Caki2 (cell line): Measurements from ENCODE around the gene PIM3. TPM values are rescaled to one million over a fixed set of nuclear protein-coding genes. Genes with fewer than 3 reads are reported as not detected.

Experiments
- DNase-seq: peaks from one replicate; pipeline ENCODE4 v3.0.0-alpha.2; 2015; ENCODE audit warnings: low read depth
- in situ Hi-C: cut with HindIII; loops from 2 replicates; pipeline ENCODE4 v1.10.0; 2016; ENCODE audit warnings: low sequenced_read_pairs, low pct_unique_long_range_greater_than_20kb, mixed read lengths
- total RNA-seq: library from RNA; depleted of rRNA; stranded (reverse); fragments of >200 nt; shearing (Covaris generic); gene quantifications from 2 replicates; pipeline ENCODE4 v1.2.3, GENCODE V29; 2014; ENCODE audit warnings: low replicate concordance

PIM3 gene
- total RNA-seq, 1 experiment from 2014 or later = 142 TPM

DNA sequence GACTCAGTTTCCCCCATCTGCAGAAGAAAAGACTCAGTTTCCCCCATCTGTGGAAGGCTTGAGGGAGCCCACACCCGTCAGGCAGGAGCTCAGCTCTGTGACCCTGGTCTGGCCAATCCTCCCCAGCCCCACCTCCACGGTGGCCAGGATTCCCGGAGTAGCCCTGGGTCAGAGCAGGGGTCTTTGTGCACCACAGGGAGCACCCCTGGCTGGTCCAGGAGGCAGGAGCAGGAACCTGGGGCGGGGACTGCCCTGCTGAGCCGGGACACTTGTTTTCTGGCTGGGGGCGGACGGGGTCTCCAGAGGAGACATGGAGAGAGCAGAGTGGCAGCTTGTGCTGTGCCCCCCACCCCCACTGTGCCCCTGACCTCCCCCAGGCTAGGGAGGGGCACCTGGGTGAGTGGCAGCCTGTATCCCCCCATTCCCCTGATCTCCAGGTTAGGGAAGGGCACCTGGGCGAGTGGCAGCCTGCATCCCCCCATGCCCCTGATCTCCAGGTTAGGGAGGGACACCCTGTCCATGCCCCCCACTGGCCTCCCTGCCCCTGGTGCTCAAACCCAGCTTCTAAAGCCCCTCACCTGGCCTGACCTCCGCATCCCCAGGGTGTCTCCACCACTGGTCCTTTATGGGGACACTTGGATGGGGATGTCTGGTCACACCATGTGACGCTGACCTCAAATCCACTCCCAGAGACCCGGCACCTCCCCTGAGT, 33.2 kb downstream of the PIM3 start:
- in situ Hi-C loops = no loop called here
- DNase-seq = no peak

GRCh38 chr22:49994361-49995040, 33.9 kb downstream of the PIM3 start:
- in situ Hi-C loops = no loop called here
- DNase-seq = no peak

- DNase-seq = no peak
- in situ Hi-C loops = no loop called here
These were observed 34.4 kb downstream of the PIM3 start for GRCh38 chr22:49995041-49995360.

DNA sequence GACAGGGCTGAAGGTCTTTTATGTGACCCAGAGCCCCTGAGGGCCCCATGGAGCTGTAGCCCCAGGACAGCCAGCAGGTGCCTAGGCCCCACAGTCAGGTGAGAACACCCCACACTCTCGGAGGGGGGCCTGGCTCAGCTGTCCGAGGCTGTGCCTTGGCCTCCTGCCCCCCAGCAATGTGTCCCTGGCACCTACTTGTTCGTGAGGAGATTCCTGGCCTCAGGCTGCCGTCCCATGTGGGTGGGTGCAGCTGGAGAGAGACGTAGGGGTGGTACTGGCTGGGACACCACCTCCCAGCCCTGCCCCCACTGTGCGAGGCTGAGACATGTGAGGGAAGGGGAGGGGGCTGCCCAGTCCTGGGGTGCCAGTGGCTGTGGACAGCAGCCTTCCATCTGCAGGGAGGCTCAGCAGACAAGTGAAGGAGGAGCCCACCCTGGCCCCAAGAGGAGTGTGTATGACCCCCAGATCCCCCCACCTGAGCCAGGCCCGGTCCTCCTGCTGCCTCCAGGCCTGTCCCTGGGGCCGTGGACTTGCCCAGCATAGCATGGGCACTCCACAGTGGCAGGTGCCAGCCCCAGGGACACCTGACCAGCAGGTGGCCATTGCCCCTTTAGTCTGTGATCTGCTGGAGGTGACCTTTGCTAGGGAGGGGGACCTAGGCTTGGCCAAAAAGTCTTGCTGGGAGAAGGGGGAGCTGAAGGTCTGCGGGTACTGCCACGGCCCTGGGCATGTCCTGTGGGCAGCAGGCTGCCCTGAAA, 35.0 kb downstream of the PIM3 start:
- in situ Hi-C loops = no loop called here
- DNase-seq = no peak

DNA sequence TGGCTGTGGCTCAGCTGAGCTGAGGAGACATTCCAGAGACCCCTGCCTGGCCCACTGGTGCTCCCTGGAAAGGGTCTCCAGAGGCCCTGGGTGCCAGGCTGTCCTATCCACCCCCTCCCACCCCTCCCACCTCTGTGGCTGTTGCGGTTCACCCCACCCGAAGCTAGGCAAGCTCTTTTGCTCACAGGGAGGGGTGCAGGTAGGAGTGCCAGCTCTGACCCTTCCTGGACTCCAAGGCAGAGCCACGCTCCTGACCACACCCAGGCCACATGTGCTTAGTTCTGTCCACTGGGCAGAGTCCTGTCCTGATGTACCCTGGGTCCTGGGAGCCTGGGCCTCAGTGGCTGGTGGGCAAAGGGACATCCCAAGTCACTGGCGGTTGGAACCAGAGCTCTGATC, 35.5 kb downstream of the PIM3 start:
- no peak for DNase-seq
- in situ Hi-C loops = no loop called here

DNA sequence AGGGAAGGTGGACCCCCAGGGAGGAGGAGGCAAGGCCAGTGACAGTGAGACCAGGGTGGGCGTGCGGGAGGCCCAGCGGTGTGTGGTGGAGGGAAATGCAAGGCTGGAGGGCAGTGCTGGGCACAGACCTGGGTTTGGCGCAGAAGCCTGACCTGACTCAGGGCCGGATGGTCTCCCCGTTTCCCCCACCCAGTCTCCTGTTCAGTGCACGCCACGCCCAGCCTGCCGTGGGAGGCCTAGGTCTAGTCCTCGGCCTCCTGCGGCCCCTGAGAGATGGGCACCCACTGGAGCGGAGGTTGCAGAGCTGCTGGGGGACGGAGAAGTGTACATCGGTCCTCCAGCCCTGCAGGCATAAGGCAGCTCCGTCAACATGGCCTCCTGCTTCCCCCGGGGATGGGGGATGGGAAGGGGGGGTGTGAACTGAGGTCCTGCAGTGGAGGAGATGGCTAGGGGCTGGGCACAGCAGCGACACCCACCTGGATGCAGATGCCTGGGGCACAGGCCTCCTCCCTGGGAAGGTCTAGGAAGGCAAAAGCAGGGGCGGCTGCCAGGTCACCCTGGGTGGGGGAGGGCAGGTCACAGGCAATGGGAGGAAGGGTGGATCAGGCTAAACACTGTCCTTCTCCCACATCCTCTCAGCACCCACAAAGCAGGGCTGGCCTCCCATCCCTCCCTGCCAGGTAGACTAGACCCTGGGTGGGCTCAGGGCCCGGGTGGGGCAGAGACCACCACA, 36.1 kb downstream of the PIM3 start:
- in situ Hi-C loops = no loop called here
- DNase-seq = no peak

GRCh38 chr22:49997251-49997599, 36.7 kb downstream of the PIM3 start:
- DNase-seq = no peak
- in situ Hi-C loops = no loop called here

- in situ Hi-C loops = no loop called here
- DNase-seq = no peak
These were observed 37.6 kb downstream of the PIM3 start for GRCh38 chr22:49997932-49998717.

GRCh38 chr22:49998718-49999062, 38.1 kb downstream of the PIM3 start:
- in situ Hi-C loops = no loop called here
- no peak for DNase-seq

DNA sequence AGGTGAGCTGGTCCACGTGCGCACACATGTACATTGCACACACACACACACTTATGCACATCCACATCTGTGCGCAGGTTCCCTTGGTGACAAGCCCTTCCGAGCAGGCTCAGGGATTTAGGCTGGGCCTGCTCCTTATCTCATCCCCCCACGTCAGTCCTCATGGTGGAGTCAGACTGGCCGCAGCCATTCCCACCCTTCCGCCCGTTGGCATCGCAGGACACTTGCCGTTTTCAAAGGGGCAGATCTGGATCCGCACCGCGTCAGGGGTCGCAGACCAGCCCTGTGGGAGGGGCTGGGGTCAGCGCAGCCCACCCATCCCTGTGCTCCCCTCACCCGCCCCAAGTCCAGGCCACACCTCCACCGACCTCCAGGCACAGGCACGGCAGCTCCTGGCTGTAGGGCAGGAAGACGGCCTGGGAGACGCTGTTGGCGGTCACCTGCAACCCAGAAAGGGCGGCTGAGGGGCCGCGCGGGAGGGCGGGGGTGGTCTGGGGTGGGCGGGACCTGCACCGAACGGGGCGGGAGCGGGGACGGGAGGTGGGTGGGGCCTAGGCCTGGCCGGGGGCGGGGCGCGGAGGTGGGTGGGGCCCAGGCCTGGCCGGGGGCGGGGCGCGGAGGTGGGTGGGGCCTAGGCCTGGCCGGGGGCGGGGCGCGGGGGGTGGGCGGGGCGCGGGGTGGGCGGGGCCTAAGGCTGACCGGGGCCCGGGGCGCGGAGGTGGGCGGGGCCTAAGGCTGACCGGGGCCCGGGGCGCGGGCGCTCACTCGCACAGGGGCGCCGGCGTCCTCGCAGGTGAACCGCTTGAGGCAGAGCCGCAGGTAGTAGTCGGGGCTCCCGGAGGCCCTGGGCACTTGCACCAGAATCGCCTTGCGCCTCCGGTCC, 38.7 kb downstream of the PIM3 start:
- no peak for DNase-seq
- in situ Hi-C loops = no loop called here

GRCh38 chr22:49999946-50000586, 39.5 kb downstream of the PIM3 start:
- DNase-seq = no peak
- in situ Hi-C loops = no loop called here

DNA sequence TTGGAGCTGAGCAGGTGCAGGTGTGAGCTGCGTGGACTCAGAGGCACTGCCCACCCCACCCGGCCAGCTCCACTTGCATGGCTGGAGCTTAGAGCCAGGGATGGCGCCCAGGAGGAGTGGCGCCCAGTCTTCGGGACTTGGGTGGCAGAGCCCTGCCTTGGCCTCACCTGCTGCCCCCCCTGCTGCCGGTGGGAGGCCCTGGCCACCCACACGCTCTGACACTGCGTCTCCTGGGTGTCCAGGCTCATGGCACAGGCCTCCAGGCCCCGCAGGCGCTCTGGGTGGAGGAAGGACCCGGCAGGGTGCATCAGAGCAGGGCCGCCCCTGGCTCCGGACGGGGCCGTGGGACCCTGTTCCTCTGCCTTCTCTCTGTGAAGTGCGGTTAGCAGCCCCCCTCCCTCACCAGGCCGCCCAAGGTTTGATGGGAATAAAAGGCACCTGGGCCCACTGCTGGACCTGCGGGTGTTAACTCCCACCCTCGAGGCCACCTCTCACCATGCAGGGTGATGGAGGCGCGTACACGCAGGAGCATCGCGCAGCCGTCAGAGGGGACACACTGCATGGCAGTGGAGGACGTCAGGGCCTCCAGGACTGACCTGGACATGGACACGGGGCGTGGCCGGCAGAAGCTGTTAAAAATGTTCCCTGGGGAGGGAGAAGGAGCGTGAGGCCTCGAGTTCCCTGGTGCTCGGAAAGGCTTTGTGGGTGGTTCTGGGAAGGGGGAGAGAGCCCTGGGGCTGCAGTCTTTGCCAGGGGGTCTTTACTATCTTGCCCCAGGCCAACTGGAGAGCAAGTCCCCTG, 40.2 kb downstream of the PIM3 start:
- in situ Hi-C loops = no loop called here

DNA sequence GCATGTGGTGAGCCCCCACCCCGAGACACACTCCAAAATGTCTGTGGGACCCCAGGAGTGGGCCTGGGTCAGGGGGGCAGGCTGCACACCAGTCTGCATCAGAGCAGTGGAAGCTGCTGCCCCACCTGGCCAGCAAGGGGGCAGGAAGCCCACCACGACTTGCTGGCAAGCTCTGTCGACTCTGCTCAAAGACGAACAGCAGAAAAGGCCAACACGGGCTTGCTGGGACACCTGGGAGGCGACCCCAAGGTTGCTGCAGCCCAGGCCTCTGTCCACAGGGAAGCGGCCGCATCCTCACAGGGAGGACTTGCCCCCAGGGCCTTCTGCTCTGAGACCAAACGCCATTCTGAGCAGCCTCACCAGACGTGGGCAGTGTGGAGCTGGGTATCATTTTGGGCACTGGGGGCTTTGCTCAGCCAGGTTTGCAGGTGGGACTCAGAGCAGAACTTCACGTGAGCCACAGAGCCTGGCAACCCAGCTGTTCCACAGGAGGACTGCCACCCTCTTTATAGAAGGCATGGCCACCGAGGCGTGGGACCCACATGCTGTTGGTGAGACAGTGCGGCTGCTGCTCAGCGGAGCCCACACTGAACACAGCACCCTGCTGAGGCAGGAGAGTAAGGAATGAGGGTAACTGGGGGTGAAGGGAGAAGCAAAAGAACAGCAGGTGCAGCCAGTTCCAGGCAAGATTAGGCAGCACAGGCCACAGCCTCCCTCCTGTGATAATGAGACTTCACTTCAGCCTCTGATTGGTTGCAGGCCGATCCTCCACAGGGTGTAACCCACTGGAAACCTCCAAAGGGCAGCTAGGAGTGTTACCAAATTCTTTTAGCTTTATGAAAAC, 41.0 kb downstream of the PIM3 start:
- in situ Hi-C loops = no loop called here
- DNase-seq = no peak

More for the DNA sequence above, 40.2 kb downstream of the PIM3 start:
- DNase-seq = no peak

DNA sequence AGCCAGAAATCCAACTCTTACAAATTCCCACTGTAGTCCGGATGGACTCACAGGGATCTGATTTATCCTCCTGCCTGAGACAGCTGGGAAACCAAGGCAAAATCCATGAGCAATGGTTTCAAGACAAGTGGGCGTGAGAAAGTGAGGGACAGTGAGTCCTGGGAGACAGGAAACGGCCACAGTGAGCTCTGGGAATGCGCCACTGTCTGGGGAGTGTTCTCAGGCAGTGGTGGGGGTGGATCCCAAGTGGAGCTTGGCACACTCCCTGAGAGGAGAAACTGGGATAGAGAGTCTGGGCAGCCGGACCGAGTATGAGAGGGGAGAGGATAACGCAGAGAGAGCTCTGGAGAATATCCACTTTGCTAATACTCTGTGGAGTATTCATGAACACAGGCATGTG, 42.2 kb downstream of the PIM3 start:
- in situ Hi-C loops = no loop called here
- no peak for DNase-seq

DNA sequence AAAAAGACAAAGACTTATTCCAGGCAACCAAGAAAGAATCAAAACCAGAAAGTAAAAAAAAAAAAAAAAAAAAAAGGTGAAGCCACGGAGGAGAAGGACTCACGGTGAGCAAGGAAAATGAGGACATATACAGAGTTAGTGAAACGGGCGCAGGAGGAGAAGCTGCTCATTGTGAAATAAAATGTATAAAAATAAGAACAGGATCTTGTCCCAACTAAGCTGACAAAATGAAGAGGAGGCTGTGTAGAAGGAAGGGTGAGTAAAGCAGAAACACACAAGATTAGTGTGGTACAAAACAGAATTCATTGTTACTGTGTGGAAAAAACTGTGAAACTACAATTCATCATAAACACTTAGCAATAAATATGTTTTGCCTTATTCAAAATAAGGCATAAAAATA, 44.3 kb downstream of the PIM3 start:
- no peak for DNase-seq
- in situ Hi-C loops = no loop called here
